Trophoblast cell (in vitro differentiated cells and primary cell): Measurements from ENCODE around the gene TRIM41. TPM values are rescaled to one million over a fixed set of nuclear protein-coding genes. Genes with fewer than 3 reads are reported as not detected.
"Not testable (repeated sequence)": the region's sequence is repeated elsewhere in the genome, so short reads cannot be mapped to it uniquely, and the experiment has no call there.

ENCODE experiments used
- DNase-seq, 2 donors: peaks; one replicate each; pipeline ENCODE4 v3.0.0-alpha.2; 2016
- H2AFZ ChIP-seq: 2 replicates; pipeline ENCODE4 v1.6.1; 2013; ENCODE audit warnings: low read length, moderate library complexity, mild to moderate bottlenecking; ENCODE audit not compliant: insufficient read depth, poor library complexity
- H2AK5ac ChIP-seq: 2 replicates; pipeline ENCODE4 v1.6.1; 2013; ENCODE audit warnings: mild to moderate bottlenecking, low read length
- H2BK120ac ChIP-seq: 2 replicates; pipeline ENCODE4 v1.6.1; 2013; ENCODE audit warnings: low read length, mild to moderate bottlenecking, moderate library complexity; ENCODE audit not compliant: insufficient read depth, poor library complexity
- H2BK12ac ChIP-seq: 2 replicates; pipeline ENCODE4 v1.6.1; 2013; ENCODE audit warnings: mild to moderate bottlenecking, low read length, moderate library complexity
- H2BK5ac ChIP-seq: 2 replicates; pipeline ENCODE4 v1.6.1; 2013; ENCODE audit warnings: low read length, low read depth, moderate library complexity, mild to moderate bottlenecking; ENCODE audit not compliant: poor library complexity
- H3K14ac ChIP-seq: 2 replicates; pipeline ENCODE4 v1.6.1; 2013; ENCODE audit warnings: mild to moderate bottlenecking, low read length
- H3K18ac ChIP-seq: 2 replicates; pipeline ENCODE4 v1.6.1; 2013; ENCODE audit warnings: mild to moderate bottlenecking, low read length
- H3K23ac ChIP-seq: 2 replicates; pipeline ENCODE4 v1.6.1; 2013; ENCODE audit warnings: low read length
- H3K27ac ChIP-seq: 2 replicates; pipeline ENCODE4 v1.5.1; 2013; ENCODE audit warnings: low read depth, mild to moderate bottlenecking, inconsistent platforms, low read length, moderate library complexity
- H3K27me3 ChIP-seq: 2 replicates; pipeline ENCODE4 v1.6.1; 2013; ENCODE audit warnings: inconsistent platforms, mild to moderate bottlenecking, low read length, moderate library complexity; ENCODE audit not compliant: insufficient read depth
- H3K36me3 ChIP-seq, 2 experiments: 1 replicate in 1 of 2; 2 replicates in 1 of 2; pipeline ENCODE4 v1.6.1; 2013; ENCODE audit warnings: low read length in 2 of 2, mild to moderate bottlenecking in 2 of 2, moderate library complexity in 1 of 2; ENCODE audit not compliant: insufficient read depth in 2 of 2, control insufficient read depth in 1 of 2
- H3K4ac ChIP-seq: 2 replicates; pipeline ENCODE4 v1.6.1; 2013; ENCODE audit warnings: low read depth, mild to moderate bottlenecking, low read length, moderate library complexity
- H3K4me1 ChIP-seq, 2 experiments: 1 replicate in 1 of 2; 2 replicates in 1 of 2; pipeline ENCODE4 v1.6.1; 2013; ENCODE audit warnings: low read length in 2 of 2, mild to moderate bottlenecking in 2 of 2, moderate library complexity in 1 of 2; ENCODE audit not compliant: insufficient read depth in 2 of 2, control insufficient read depth in 1 of 2
- H3K4me2 ChIP-seq: 2 replicates; pipeline ENCODE4 v1.6.1; 2013; ENCODE audit warnings: inconsistent platforms, mild to moderate bottlenecking, low read length, moderate library complexity
- H3K4me3 ChIP-seq: 2 replicates; pipeline ENCODE4 v1.5.1; 2013; ENCODE audit warnings: mild to moderate bottlenecking, low read depth, low read length, inconsistent platforms
- H3K79me1 ChIP-seq: one replicate; pipeline ENCODE4 v1.6.1; 2013; ENCODE audit warnings: low read length
- H3K79me2 ChIP-seq: 2 replicates; pipeline ENCODE4 v1.6.1; 2013; ENCODE audit warnings: low read length, mild to moderate bottlenecking; ENCODE audit not compliant: control insufficient read depth, insufficient read depth, poor library complexity
- H3K9ac ChIP-seq: 2 replicates; pipeline ENCODE4 v1.6.1; 2013; ENCODE audit warnings: mild to moderate bottlenecking, low read length
- H3K9me3 ChIP-seq: 2 replicates; pipeline ENCODE4 v1.6.1; 2013; ENCODE audit warnings: low read depth, mild to moderate bottlenecking, control low read depth, inconsistent platforms, low read length; ENCODE audit not compliant: insufficient read depth
- H4K12ac ChIP-seq: 2 replicates; pipeline ENCODE4 v1.6.1; 2013; ENCODE audit warnings: low read depth, mild to moderate bottlenecking, low read length, moderate library complexity
- H4K8ac ChIP-seq: 2 replicates; pipeline ENCODE4 v1.6.1; 2013; ENCODE audit warnings: low read depth, mild to moderate bottlenecking, low read length, moderate library complexity
- H4K91ac ChIP-seq: one replicate; pipeline ENCODE4 v1.6.1; 2013; ENCODE audit warnings: low read depth, mild to moderate bottlenecking, low read length, moderate library complexity
- WGBS: extraction: QIAGEN DNeasy Blood & Tissue Kit; methylation state at CpG from one replicate; pipeline ENCODE4 v1.1.7; 2013; ENCODE audit warnings: missing lambda C conversion rate; ENCODE audit not compliant: insufficient read length, insufficient coverage; ENCODE audit errors: extremely low coverage; 5-methylcytosine and 5-hydroxymethylcytosine counted together
- polyA plus RNA-seq: library from polyadenylated mRNA; stranded (reverse); fragments of 200-250 nt; gene quantifications from 2 replicates; pipeline ENCODE4 v1.2.3, GENCODE V29; 2013

The TRIM41 gene
- polyA plus RNA-seq, result 16.4 and 16.9 TPM in 2 replicates

- peak within 1 kb of the TSS; percentile 88 for H3K4me3 ChIP-seq
These were observed at the start of gene TRIM41 for GRCh38 chr5:181223058-181223728. TRIM41 (plus strand) TSS chr5:181223281; CDS start chr5:181224000, 719 bp downstream.

GRCh38 chr5:181173420-181174342 lies 49.4 kb upstream of the TRIM41 start:
- peak overlapping the region; percentile 33 for H3K4me3 ChIP-seq
- no peak overlapping the region for H3K9ac ChIP-seq
- no peak overlapping the region for H2BK5ac ChIP-seq

More at GRCh38 chr5:181223058-181223728, at the start of gene TRIM41:
- peak within 1 kb of the TSS; percentile 61 for H2BK120ac ChIP-seq
- H3K27me3 ChIP-seq, result no peaks in the 10 kb centered on the region
- H2BK12ac ChIP-seq, result peak within 1 kb of the TSS; percentile 15
- H3K9ac ChIP-seq, result peak within 1 kb of the TSS; percentile 93
- DNase-seq, result peak; percentile 97 to 98
- H2BK5ac ChIP-seq, result peak within 1 kb of the TSS; percentile 88
- peaks cover 8% of the 10 kb centered on the region for H3K79me1 ChIP-seq
- H3K9me3 ChIP-seq, result peaks cover 2% of the 10 kb centered on the region
- peak within 1 kb of the TSS; percentile 75 for H2AK5ac ChIP-seq
- no CpG with 5 or more reads among the region's 59 CpGs for WGBS
- H3K36me3 ChIP-seq, result peaks cover 1 to 10% of the 10 kb centered on the region in 2 experiments
- peak within 1 kb of the TSS; percentile 91 for H3K27ac ChIP-seq
- H3K4me1 ChIP-seq, result peaks cover 10 to 12% of the 10 kb centered on the region in 2 experiments
- H2AFZ ChIP-seq, result peak within 1 kb of the TSS; percentile 91
- H3K14ac ChIP-seq, result peak within 1 kb of the TSS; percentile 92
- peaks cover 4% of the 10 kb centered on the region for H3K79me2 ChIP-seq
- H3K4me2 ChIP-seq, result peak within 1 kb of the TSS; percentile 82
- peak within 1 kb of the TSS; percentile 86 for H3K18ac ChIP-seq
- peak within 1 kb of the TSS; percentile 88 for H4K91ac ChIP-seq
- H4K8ac ChIP-seq, result peak within 1 kb of the TSS; percentile 94
- H3K4ac ChIP-seq, result peak within 1 kb of the TSS; percentile 80
- no peak within 1 kb of the TSS for H3K23ac ChIP-seq
- peak within 1 kb of the TSS; percentile 90 for H4K12ac ChIP-seq

DNA sequence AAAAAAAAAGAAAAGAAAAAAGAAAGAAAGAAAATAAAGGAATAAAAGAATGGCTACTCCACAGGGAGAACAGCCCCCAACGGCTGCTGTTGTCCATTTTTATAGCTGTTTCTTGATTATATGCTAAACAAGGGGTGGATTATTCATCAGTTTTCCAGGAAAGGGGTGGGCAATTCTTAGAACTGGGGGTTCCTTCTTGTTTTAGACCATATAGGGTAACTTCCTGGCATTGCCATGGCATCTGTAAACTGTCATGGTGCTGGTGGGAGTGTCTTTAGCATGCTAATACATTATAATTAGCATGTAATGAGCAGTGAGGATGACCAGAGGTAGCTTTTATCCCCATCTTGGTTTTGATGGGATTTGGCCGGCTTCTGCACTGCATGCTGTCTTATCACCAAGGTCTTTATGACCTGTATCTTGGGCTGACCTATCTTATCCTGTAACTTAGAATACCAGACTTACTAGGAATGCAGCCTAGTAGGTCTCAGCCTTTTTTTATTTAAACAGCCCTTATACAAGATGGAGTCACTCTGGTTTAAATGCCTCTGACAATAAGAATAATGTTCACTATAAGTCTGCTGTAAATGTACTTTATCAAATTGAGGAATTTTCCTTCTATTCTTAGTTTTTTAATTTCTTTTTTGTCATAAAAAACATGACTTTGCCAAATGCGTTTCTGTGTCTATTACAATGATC lies 46.7 kb upstream of the TRIM41 start:
- Histone ChIP-seq H4K12ac (no peak overlapping the region), H3K4ac (no peak overlapping the region), H3K79me2 (no peaks in the 10 kb centered on the region), H2AK5ac (no peak overlapping the region), H3K9me3 (peaks cover 2% of the 10 kb centered on the region), H2AFZ (no peak overlapping the region), H4K91ac (no peak overlapping the region), H3K27ac (no peak overlapping the region), H2BK12ac (no peak overlapping the region), H2BK5ac (no peak overlapping the region), H3K4me2 (no peak overlapping the region), H3K23ac (no peak overlapping the region), H3K18ac (no peak overlapping the region), H3K36me3 (no peaks in the 10 kb centered on the region), H4K8ac (no peak overlapping the region), H3K14ac (no peak overlapping the region), H3K9ac (no peak overlapping the region), H3K4me1 (peaks cover 2 to 5% of the 10 kb centered on the region in 2 experiments), H3K79me1 (no peaks in the 10 kb centered on the region), H3K27me3 (no peaks in the 10 kb centered on the region), H2BK120ac (no peak overlapping the region), H3K4me3 (no peak overlapping the region)
- no peak for DNase-seq
- WGBS, result no CpG with 5 or more reads among the region's 3 CpGs

More at GRCh38 chr5:181173420-181174342, 49.4 kb upstream of the TRIM41 start:
- Histone ChIP-seq H3K27me3 (no peaks in the 10 kb centered on the region), H4K12ac (no peak overlapping the region), H2AK5ac (no peak overlapping the region), H3K4ac (no peak overlapping the region), H3K79me1 (no peaks in the 10 kb centered on the region), H3K27ac (no peak overlapping the region), H3K14ac (no peak overlapping the region), H3K9me3 (peaks cover 2% of the 10 kb centered on the region), H3K4me1 (peaks cover 10 to 14% of the 10 kb centered on the region in 2 experiments), H3K36me3 (no peaks in the 10 kb centered on the region), H2AFZ (peak overlapping the region; percentile 12), H4K91ac (no peak overlapping the region), H2BK12ac (no peak overlapping the region), H2BK120ac (no peak overlapping the region), H3K23ac (no peak overlapping the region), H3K4me2 (peak overlapping the region; percentile 51), H4K8ac (no peak overlapping the region), H3K18ac (no peak overlapping the region), H3K79me2 (no peaks in the 10 kb centered on the region)
- WGBS, result no CpG with 5 or more reads among the region's 50 CpGs
- DNase-seq, result peak in 1 of 2 donors; percentile 50

DNA sequence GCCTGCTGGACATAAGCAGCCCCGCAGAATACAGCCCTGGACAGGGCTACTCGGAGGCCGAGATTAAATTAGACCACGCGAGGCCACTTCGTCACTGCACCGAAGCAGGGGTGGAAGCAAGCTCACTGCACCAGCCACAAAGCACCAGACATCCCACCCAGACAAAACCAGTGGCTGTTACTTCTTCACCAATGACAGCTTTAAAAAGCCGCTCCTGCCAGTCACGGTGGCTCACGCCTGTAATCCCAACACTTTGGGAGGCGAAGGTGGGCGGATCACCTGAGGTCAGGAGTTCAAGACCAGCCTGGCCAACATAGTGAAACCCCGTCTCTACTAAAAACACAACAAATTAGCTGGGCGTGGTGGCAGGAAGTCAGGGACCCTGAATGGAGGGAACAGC lies 45.5 kb upstream of the TRIM41 start:
- not testable (repeated sequence) for H3K79me2 ChIP-seq, H3K36me3 ChIP-seq, H3K23ac ChIP-seq, H3K4me1 ChIP-seq, H3K18ac ChIP-seq, H3K4ac ChIP-seq, H3K4me3 ChIP-seq, H3K79me1 ChIP-seq, H4K91ac ChIP-seq, H3K9ac ChIP-seq, H4K8ac ChIP-seq, H2BK12ac ChIP-seq, H3K4me2 ChIP-seq, H2BK5ac ChIP-seq, H2AK5ac ChIP-seq, H2AFZ ChIP-seq, H3K27ac ChIP-seq, H3K27me3 ChIP-seq, H4K12ac ChIP-seq, H3K9me3 ChIP-seq, H3K14ac ChIP-seq, DNase-seq, H2BK120ac ChIP-seq
- no CpG with 5 or more reads among the region's 14 CpGs for WGBS
